H1 (cell line): ENCODE results near the gene IL2. TPM values are rescaled to one million over a fixed set of nuclear protein-coding genes. Genes with fewer than 3 reads are reported as not detected.

Source experiments
- EZH2 ChIP-seq: fragments of 200-600 bp; sonication (generic); IDR thresholded peaks from 2 replicates; pipeline ENCODE4 v1.7.1; 2012; ENCODE audit warnings: low read depth, mild to moderate bottlenecking, moderate library complexity, low read length, inconsistent platforms; ENCODE audit not compliant: severe bottlenecking
- GTF2F1 ChIP-seq: IDR thresholded peaks from 2 replicates; pipeline ENCODE4 v1.6.1; 2012; ENCODE audit warnings: low read depth, low read length, improper control_type of control experiment, borderline replicate concordance
- NANOG ChIP-seq: IDR thresholded peaks from 2 replicates; pipeline ENCODE4 v1.6.1; 2011; ENCODE audit warnings: low read length, low read depth, mild to moderate bottlenecking, inconsistent platforms; ENCODE audit not compliant: insufficient read depth, poor library complexity, severe bottlenecking
- SP4 ChIP-seq: IDR thresholded peaks from 2 replicates; pipeline ENCODE4 v1.6.1; 2012; ENCODE audit warnings: low read length, inconsistent platforms
- polyA plus RNA-seq, 7 experiments: library from polyadenylated mRNA; depleted of rRNA in 3 of 7; stranded (reverse) in 5 of 7; unstranded in 2 of 7; fragments of >200 nt in 5 of 7; fragments of 200-250 nt in 2 of 7; gene quantifications; 1 replicate in 5 of 7; 2 replicates in 1 of 7; 4 replicates in 1 of 7; pipeline versions ENCODE4 v1.2.1 to v1.2.3, GENCODE V29; 2011 to 2013; ENCODE audit warnings: missing spikeins in 2 of 7, mixed read lengths in 2 of 7
- total RNA-seq: library from RNA; stranded (reverse); fragmentation: NEBNext Ultra II Directional; extraction: Animal tissue kit (Norgen Biotek cat#: 25700); gene quantifications from 2 replicates; pipeline ENCODE4 v1.2.1, GENCODE V29; 2021
- TF ChIP-seq, protein P1 (sequence below): IDR thresholded peaks from 2 replicates; pipeline ENCODE4 v1.6.1; 2011; ENCODE audit warnings: low read length, improper control_type of control experiment

The IL2 gene
- total and polyA plus RNA-seq, 2 of the 8 experiments (the other 6 are each of a cell fraction or from before 2014, with no cell fraction given) = not detected

DNA sequence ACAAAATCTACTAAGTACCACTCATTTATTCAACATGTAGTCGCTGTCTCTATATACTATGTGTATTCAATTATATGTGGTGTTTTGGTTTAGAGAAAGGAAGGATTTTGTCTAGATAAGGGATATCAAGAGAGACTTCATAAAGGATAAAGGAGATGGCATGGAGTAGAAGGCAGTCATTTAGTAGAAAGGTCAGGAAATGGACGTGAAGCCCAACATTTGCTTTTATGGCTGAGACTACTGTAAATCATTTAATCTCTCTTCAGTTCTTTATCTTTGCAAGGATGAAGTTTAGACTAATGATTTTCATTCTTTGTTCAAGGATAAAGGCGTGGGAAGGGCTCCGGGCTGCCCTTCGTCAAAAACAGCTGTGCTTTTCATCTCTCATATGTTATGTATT lies 25.2 kb downstream of the IL2 start (continued):
- TF ChIP-seq, protein P1, sequence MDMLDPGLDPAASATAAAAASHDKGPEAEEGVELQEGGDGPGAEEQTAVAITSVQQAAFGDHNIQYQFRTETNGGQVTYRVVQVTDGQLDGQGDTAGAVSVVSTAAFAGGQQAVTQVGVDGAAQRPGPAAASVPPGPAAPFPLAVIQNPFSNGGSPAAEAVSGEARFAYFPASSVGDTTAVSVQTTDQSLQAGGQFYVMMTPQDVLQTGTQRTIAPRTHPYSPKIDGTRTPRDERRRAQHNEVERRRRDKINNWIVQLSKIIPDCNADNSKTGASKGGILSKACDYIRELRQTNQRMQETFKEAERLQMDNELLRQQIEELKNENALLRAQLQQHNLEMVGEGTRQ = no peak
- TF ChIP-seq NANOG = no peak
- TF ChIP-seq GTF2F1 = no peak
- TF ChIP-seq EZH2 = no peak
- TF ChIP-seq SP4 = no peak
